GM12878 (cell line): ENCODE data around the gene CIAO1. TPM values are rescaled to one million over a fixed set of nuclear protein-coding genes. Genes with fewer than 3 reads are reported as not detected.
A peak's percentile ranks its signal among the peaks of the same experiment; 100 is the strongest.

ENCODE experiments used
- E2F8 ChIP-seq: fragments of 450-650 bp; IDR thresholded peaks from 2 replicates; pipeline ENCODE4 v1.6.1; 2018; ENCODE audit warnings: mild to moderate bottlenecking, low read depth, moderate library complexity; ENCODE audit not compliant: partially characterized antibody
- EGR1 ChIP-seq, 2 experiments: IDR thresholded peaks; 1 replicate in 1 of 2; 2 replicates in 1 of 2; pipeline ENCODE4 v1.6.1; 2011 to 2012; ENCODE audit warnings: low read depth in 2 of 2, low read length in 2 of 2, borderline replicate concordance in 1 of 2, mild to moderate bottlenecking in 1 of 2, moderate library complexity in 1 of 2
- GABPA ChIP-seq: IDR thresholded peaks from 2 replicates; pipeline ENCODE4 v1.6.1; 2014; ENCODE audit warnings: antibody characterized with exemption, low read depth, mild to moderate bottlenecking, inconsistent platforms
- MEF2A ChIP-seq: IDR thresholded peaks from 2 replicates; pipeline ENCODE4 v1.6.1; 2011; ENCODE audit warnings: low read depth, mild to moderate bottlenecking, low read length, moderate library complexity; ENCODE audit not compliant: insufficient read depth
- SMAD5 ChIP-seq: IDR thresholded peaks from 2 replicates; pipeline ENCODE4 v1.6.1; 2016; ENCODE audit warnings: antibody characterized with exemption, low read depth
- SRF ChIP-seq, 2 experiments: IDR thresholded peaks; 2 replicates each; pipeline ENCODE4 v1.6.1; 2011; ENCODE audit warnings: low read depth in 2 of 2, low read length in 2 of 2, mild to moderate bottlenecking in 1 of 2, moderate library complexity in 1 of 2
- TAF1 ChIP-seq: IDR thresholded peaks from 2 replicates; pipeline ENCODE4 v1.6.1; 2011; ENCODE audit warnings: mild to moderate bottlenecking, low read depth, low read length, borderline replicate concordance
- polyA plus RNA-seq, 11 experiments: library from polyadenylated mRNA; depleted of rRNA in 4 of 11; unstranded in 6 of 11; stranded (reverse) in 5 of 11; fragments of >200 nt; fragmentation: Nextera tagmentation in 4 of 11; fragmentation: Illumina TruSeq in 1 of 11; extraction: Ambion mirVana in 4 of 11; extraction: Trizol in 1 of 11; gene quantifications; 1 replicate in 1 of 11; 2 replicates in 10 of 11; pipeline versions ENCODE4 v1.2.1 to v1.2.3, GENCODE V29; 2011 to 2016; ENCODE audit warnings: inconsistent platforms in 2 of 11, missing spikeins in 2 of 11, low read depth in 1 of 11
- total RNA-seq, 4 experiments: library from RNA; depleted of rRNA in 3 of 4; stranded (reverse); fragments of >200 nt in 3 of 4; fragmentation: Illumina TruSeq in 1 of 4; extraction: Trizol in 1 of 4; gene quantifications; 2 replicates each; pipeline versions ENCODE4 v1.2.1 to v1.2.3, GENCODE V29; 2013 to 2021
- TF ChIP-seq, protein P1 (sequence below): IDR thresholded peaks from 2 replicates; pipeline ENCODE4 v1.6.1; 2012; ENCODE audit warnings: improper control_type of control experiment, low read depth, low read length; ENCODE audit not compliant: insufficient replicate concordance

The CIAO1 gene
- total and polyA plus RNA-seq, 10 of the 15 experiments (the other 5 are each of a cell fraction or from before 2014, with no cell fraction given), result 8.3 to 89.4 (median 63.4) TPM

DNA sequence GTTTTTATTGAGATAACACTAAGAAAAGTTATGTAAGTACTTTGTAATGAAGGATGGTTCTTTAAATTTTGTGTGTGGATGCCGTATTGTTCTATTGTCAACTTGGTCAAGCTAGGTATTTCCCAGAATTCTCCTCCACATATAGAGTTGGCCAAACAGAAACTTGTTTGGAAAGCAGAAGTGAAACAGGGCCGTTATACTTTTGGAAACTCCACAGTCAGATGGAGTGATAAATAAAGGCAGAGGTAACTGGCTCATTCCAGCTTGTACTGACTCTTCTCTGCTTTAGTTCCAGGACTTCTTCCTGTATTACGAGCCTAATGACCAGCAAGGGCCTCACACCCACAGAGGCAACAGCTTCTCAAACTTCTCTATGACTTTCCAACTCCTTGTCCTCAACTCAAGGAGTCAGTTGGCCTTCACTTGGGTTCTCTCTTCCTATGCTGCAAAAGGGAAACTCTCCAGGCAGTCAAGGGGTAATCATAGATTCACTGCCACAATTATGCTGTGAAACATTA is 41.0 kb upstream of the CIAO1 start (continued):
- no peak for TF ChIP-seq E2F8
- TF ChIP-seq, protein P1, sequence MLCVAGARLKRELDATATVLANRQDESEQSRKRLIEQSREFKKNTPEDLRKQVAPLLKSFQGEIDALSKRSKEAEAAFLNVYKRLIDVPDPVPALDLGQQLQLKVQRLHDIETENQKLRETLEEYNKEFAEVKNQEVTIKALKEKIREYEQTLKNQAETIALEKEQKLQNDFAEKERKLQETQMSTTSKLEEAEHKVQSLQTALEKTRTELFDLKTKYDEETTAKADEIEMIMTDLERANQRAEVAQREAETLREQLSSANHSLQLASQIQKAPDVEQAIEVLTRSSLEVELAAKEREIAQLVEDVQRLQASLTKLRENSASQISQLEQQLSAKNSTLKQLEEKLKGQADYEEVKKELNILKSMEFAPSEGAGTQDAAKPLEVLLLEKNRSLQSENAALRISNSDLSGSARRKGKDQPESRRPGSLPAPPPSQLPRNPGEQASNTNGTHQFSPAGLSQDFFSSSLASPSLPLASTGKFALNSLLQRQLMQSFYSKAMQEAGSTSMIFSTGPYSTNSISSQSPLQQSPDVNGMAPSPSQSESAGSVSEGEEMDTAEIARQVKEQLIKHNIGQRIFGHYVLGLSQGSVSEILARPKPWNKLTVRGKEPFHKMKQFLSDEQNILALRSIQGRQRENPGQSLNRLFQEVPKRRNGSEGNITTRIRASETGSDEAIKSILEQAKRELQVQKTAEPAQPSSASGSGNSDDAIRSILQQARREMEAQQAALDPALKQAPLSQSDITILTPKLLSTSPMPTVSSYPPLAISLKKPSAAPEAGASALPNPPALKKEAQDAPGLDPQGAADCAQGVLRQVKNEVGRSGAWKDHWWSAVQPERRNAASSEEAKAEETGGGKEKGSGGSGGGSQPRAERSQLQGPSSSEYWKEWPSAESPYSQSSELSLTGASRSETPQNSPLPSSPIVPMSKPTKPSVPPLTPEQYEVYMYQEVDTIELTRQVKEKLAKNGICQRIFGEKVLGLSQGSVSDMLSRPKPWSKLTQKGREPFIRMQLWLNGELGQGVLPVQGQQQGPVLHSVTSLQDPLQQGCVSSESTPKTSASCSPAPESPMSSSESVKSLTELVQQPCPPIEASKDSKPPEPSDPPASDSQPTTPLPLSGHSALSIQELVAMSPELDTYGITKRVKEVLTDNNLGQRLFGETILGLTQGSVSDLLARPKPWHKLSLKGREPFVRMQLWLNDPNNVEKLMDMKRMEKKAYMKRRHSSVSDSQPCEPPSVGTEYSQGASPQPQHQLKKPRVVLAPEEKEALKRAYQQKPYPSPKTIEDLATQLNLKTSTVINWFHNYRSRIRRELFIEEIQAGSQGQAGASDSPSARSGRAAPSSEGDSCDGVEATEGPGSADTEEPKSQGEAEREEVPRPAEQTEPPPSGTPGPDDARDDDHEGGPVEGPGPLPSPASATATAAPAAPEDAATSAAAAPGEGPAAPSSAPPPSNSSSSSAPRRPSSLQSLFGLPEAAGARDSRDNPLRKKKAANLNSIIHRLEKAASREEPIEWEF, result no peak
- no peak for TF ChIP-seq GABPA
- TF ChIP-seq MEF2A, result peak; percentile 85
- TF ChIP-seq TAF1, result peak; percentile 31; the same call in 1 of the 2 replicates
- no peak for TF ChIP-seq EGR1 (IDR thresholded peaks at IDR 0.05; ENCODE audit: borderline replicate concordance in 1 of 2, low read depth in 2 of 2, low read length in 2 of 2)
- TF ChIP-seq SRF (IDR thresholded peaks at IDR 0.05; ENCODE audit: low read depth in 2 of 2, low read length in 2 of 2), result 0 out of 4 replicates have a peak, but pooled peaks of 1 of the 2 experiments have one; percentile 37
- TF ChIP-seq SMAD5, result no peak
- TF ChIP-seq, all 136 proteins: peak for 36
